Activated T-cell treated with anti-CD3 and anti-CD28 coated beads, Interleukin-2, amount 50 U/mL, for 48 hours (primary cell): ENCODE data around the gene GPX3.

Source experiments
- DNase-seq, 2 experiments: peaks; one replicate each; pipeline ENCODE4 v3.0.0-alpha.2; 2020

Gene GPX3, protein sequence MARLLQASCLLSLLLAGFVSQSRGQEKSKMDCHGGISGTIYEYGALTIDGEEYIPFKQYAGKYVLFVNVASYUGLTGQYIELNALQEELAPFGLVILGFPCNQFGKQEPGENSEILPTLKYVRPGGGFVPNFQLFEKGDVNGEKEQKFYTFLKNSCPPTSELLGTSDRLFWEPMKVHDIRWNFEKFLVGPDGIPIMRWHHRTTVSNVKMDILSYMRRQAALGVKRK

GRCh38 chr5:151020304-151021110 is at the start of gene GPX3:
TSS of gene GPX3 (plus strand) at chr5:151020591. CDS start at chr5:151020655, 64 bp downstream.
- DNase-seq: peak; percentile 50 to 59

DNA sequence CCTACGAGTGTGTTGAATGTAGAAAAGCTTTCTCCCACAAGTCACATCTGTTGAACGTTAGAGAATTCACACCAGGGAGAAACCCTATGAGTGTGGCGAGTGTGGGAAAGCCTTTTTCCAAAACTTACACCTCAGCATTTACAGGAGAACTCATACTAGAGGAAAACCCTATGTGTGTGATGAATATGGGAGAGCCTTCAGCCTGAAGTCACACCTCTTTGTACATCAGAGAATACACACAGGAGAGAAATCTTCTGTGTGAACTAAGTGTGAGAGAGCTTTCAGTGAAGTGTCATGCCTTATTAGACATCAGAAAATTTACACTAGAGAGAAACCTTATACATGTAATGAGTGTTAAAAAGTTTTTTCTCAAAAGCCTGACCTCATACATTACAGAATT is 41.8 kb upstream of the GPX3 start:
- no peak for DNase-seq

DNA sequence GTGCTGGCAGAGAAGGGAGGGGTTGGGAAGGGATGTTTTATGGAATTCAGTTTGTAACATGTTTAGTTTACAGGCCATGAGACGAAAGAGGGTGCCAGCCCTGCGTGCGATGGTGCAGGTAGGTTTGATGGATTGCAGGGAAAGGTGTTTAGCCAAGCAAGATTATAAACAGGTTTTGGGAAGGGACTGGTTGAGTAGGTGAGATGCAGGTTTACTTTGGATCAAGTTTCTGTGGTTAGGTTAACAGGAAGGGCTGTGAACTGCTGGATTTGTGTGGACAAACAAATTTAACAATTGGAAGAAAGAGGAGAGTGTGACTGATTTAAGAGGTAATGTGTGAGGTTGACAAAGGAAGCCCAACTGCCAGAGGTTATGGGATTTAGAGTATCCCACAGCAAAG is 32.6 kb upstream of the GPX3 start:
- DNase-seq: no peak

GRCh38 chr5:150989695-150990094 is 30.7 kb upstream of the GPX3 start:
- peak; percentile 22 to 32 for DNase-seq

- DNase-seq: no peak
Observed at GRCh38 chr5:150992705-150993104, 27.7 kb upstream of the GPX3 start.

DNA sequence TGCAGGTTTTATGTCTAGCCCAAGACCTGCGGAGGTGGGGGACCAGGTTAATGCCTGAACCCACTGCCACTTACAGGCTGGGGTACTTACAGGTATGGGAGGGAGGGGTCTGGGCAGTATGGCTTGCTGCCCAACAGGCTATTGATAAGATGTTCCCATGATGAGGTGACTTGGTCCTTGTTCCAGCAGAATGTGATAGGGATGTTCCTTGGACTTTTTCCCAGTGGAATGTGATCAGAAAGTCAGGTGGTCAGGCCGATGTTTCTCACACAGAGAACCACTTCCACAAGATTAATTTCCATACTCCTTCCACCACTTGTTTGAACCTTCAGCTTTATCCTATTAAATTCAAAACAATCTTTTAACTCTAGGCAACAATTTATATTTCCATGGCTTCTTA is 27.0 kb upstream of the GPX3 start:
- DNase-seq: no peak

- no peak for DNase-seq
Observed at GRCh38 chr5:150993826-150994412, 26.5 kb upstream of the GPX3 start.

DNA sequence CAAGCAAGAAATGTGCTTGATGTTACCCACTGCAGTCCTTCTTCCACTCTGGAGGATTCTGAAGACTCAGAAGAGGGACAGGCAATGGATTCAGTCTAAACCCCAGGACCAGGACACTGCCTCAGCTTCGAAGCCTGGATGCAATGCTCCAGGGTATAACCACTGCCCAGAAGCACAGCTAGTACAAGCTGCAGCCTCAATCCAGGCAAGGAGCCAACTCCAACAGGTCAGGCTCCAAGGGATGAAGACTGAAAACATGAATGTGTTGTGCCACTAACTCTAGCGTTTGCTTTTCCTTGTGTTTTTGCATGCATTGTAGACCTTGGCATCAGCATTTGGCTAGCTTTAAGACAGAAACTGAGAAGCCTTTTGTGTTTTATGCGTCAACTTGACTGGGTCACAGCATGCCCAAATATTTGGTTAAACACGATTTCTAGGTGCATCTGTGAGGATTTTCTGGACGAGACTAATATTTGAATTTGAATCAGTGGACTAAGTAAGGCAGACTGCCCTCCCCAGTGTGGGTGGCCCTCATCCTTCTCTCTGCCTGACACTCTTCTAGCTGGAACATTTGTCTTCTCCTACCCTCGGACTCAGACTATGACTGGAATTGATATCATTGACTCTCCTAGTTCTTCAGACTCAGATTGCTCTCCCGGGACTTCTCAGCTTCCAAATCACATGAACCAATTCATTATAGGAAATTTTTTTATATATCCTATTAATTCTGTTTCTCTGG is 20.5 kb upstream of the GPX3 start:
- DNase-seq: peak in 1 of 2 experiments; percentile 9

DNA sequence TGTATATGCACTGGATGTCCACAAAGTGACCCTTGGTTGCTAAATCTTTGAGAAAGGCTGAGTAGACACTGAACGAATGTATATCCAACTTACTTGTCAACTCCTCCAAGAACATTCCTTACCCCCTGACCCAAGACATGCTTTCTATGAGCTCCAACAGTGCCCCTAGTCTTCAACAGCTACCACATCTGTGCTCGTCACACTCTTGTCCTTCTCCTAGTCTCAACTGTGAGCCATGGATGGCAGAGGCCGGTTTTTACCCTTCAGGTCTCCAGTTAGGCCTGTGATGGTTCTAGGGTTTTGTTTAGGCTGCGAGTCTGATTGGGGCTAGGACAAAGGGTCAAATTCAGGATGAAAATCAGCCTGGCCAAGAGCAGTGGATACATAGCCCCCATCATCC is 19.0 kb upstream of the GPX3 start:
- DNase-seq: no peak

- no peak for DNase-seq
Observed at GRCh38 chr5:151002250-151002649, 18.1 kb upstream of the GPX3 start.

- DNase-seq: no peak
Observed at GRCh38 chr5:151002681-151003502, 17.5 kb upstream of the GPX3 start.

- DNase-seq: no peak
Observed at GRCh38 chr5:151003503-151003860, 16.9 kb upstream of the GPX3 start.

DNA sequence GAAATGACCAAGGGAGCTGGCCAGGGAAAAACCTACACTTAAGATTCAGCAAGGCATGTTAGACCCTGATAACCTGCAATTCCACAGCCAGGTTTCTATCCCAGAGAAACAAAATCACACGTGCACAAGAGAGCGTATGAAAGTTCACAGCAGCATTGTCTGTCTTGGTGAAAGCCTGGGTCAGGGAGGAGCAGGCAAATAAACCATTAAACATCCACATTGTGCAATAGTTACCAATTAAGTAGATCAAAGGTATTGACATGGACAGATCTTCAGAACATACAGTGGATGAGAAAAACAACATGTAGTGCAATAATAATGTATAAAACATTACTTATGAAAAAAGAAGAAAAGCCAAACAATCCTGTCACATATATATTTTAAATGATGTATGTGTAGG is 15.9 kb upstream of the GPX3 start:
- no peak for DNase-seq

DNA sequence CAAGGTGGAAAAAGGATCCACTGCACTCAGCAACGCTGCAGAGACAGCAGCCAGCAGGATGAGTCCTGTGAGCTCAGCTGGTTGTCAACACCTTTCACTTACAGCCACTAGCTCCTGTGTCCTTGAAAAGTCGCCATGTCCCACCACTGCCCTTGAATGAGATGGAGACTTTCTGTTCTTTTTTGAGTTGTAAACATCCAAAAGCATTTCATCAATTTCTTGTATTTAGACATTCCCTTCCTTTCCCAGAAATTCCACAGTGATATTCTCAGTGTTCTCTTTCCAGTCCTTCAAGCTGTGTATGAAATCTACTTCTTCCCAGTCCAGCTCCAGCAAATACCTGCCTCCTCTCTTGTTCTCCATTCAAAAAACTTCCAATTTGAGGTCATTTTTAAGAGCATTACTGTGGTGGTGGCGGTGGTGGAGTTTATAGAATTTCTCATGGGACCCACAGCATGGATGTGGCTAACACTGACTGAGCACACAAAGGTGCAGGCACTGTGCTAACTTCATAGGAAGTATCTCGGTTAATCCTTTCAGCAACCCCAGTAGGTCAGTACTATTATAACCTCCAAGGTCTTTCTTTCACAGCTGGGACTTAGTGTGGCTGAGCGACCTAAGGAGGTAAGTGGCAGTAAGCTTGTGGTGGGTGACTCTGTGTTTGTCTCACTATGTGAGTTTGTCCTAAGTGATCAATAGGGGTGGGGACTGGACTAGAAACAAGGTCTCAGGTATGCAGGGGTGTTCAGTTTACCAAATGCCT is 15.0 kb upstream of the GPX3 start:
- DNase-seq: no peak

DNA sequence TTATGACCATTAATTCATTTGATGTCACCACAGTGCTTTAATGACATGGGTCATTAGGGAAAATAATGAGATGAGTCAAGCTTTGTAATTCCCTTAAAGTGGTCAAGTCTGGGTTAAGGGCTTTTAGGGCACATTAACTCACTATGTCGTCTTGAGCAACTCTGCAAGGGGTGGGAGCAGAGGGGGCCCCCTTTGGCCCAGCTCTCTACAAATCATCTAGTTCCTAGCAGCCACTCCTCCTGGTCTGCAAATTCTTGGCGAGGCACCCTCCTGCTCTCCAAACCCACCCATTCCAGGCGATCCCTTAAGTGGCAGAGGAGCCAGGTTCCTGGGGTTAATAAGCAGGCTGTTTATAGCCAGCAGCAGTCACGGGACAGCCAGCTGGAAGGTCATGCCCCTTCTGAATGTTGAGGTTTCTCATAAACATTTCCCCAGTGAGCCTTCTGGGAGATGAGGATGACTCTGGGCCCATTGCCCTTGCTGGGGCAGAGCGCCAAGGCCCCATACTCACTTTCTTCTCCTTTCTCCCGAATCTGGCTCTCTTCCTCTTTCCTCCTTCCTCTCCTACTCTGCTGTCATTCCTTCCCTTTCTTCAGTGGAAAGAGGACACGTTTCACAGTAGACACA is 14.3 kb upstream of the GPX3 start:
- no peak for DNase-seq

- DNase-seq: no peak
Observed at GRCh38 chr5:151006704-151007334, 13.6 kb upstream of the GPX3 start.

GRCh38 chr5:151007430-151008209 is 12.8 kb upstream of the GPX3 start:
- no peak for DNase-seq

GRCh38 chr5:151008210-151008491 is 12.2 kb upstream of the GPX3 start:
- no peak for DNase-seq

- DNase-seq: no peak
Observed at GRCh38 chr5:151008906-151009305, 11.5 kb upstream of the GPX3 start.

- DNase-seq: no peak
Observed at GRCh38 chr5:151012862-151013261, 7.5 kb upstream of the GPX3 start.
